DOHH2 (cell line): ENCODE measurements around the gene RUNX1.

Experiments used
- H3F3A ChIP-seq: fragments of 200-600 bp; sonication (generic), shearing (Covaris generic); 2 replicates; pipeline ENCODE4 v1.6.0; 2016; ENCODE audit warnings: antibody characterized with exemption, mild to moderate bottlenecking; ENCODE audit not compliant: control insufficient read depth, insufficient read depth
- H3K27ac ChIP-seq: fragments of 200-600 bp; sonication (generic); 2 replicates; pipeline ENCODE4 v1.5.1; 2014; ENCODE audit warnings: low read depth, mild to moderate bottlenecking, low read length, moderate library complexity
- H3K27me3 ChIP-seq: fragments of 200-600 bp; sonication (generic); 2 replicates; pipeline ENCODE4 v1.6.1; 2014; ENCODE audit warnings: mild to moderate bottlenecking, low read length, mixed read lengths; ENCODE audit not compliant: control insufficient read depth
- H3K36me3 ChIP-seq: fragments of 200-600 bp; sonication (generic); 2 replicates; pipeline ENCODE4 v1.6.1; 2014; ENCODE audit warnings: mild to moderate bottlenecking, low read length, moderate library complexity, mixed read lengths; ENCODE audit not compliant: control insufficient read depth
- H3K4me1 ChIP-seq: fragments of 200-600 bp; sonication (generic); 2 replicates; pipeline ENCODE4 v1.6.1; 2014; ENCODE audit warnings: mild to moderate bottlenecking, low read length, mixed read lengths; ENCODE audit not compliant: control insufficient read depth
- H3K4me2 ChIP-seq: fragments of 200-600 bp; sonication (generic); 2 replicates; pipeline ENCODE4 v1.6.0; 2014; ENCODE audit warnings: mild to moderate bottlenecking, low read length, moderate library complexity
- H3K4me3 ChIP-seq: fragments of 200-600 bp; sonication (generic); 2 replicates; pipeline ENCODE4 v1.5.1; 2014; ENCODE audit warnings: mild to moderate bottlenecking, low read length, mixed read lengths
- H3K79me2 ChIP-seq: fragments of 200-600 bp; sonication (generic); 2 replicates; pipeline ENCODE4 v1.6.1; 2014; ENCODE audit warnings: mild to moderate bottlenecking, low read length, mixed read lengths; ENCODE audit not compliant: control insufficient read depth
- H3K9me2 ChIP-seq: fragments of 200-600 bp; sonication (generic); replicated peaks from 2 replicates; pipeline ENCODE4 v1.6.1; 2014; ENCODE audit warnings: mild to moderate bottlenecking, low read length, mixed read lengths; ENCODE audit not compliant: control insufficient read depth
- H3K9me3 ChIP-seq: fragments of 200-600 bp; sonication (generic); 2 replicates; pipeline ENCODE4 v1.6.1; 2014; ENCODE audit warnings: antibody characterized with exemption, low read length, mixed read lengths; ENCODE audit not compliant: control insufficient read depth, insufficient read depth
- H4K20me1 ChIP-seq: fragments of 200-600 bp; sonication (generic); 2 replicates; pipeline ENCODE4 v1.6.0; 2014; ENCODE audit warnings: low read depth, mild to moderate bottlenecking, antibody characterized with exemption, low read length, moderate library complexity; ENCODE audit not compliant: control insufficient read depth, insufficient read depth
- EZH2phosphoT487 ChIP-seq: fragments of 200-600 bp; sonication (generic); IDR thresholded peaks from 2 replicates; pipeline ENCODE4 v1.6.1; 2017; ENCODE audit warnings: borderline replicate concordance, mild to moderate bottlenecking, antibody characterized with exemption, low read length, moderate library complexity, mixed read lengths
- TF ChIP-seq, protein P1 (sequence below): fragments of 200-600 bp; sonication (generic); IDR thresholded peaks from one replicate; pipeline ENCODE4 v1.5.1; 2014; ENCODE audit warnings: antibody characterized with exemption, mild to moderate bottlenecking, low read depth, low read length; ENCODE audit not compliant: poor library complexity, severe bottlenecking

Gene RUNX1

DNA sequence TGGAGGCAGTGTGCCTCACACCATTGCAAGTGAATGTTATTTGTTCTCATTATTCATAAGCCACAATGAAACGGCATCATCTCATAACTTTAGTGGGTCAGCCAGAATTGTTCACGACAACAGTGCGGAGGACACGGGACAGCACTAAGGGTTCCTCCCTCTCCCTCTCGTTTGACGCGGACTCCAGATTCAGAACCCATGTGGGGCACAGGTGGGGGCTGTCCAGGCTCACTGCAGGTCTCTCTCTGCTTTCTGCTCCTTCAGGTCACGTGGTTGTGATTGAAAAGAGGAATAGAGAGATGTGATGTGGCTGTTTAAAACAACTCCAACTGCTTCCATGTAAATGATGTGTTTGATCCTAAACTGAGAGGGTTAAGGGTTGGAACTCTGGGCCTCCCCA is 13.5 kb downstream of the RUNX1 start:
- Histone ChIP-seq H4K20me1 (peaks cover 23% of the 10 kb centered on the region), H3K27ac (no peak overlapping the region), H3K4me1 (peaks cover 86% of the 10 kb centered on the region)

GRCh38 chr21:35035116-35035515 is 14.0 kb downstream of the RUNX1 start:
- no peak for TF ChIP-seq EZH2phosphoT487
- TF ChIP-seq, protein P1, sequence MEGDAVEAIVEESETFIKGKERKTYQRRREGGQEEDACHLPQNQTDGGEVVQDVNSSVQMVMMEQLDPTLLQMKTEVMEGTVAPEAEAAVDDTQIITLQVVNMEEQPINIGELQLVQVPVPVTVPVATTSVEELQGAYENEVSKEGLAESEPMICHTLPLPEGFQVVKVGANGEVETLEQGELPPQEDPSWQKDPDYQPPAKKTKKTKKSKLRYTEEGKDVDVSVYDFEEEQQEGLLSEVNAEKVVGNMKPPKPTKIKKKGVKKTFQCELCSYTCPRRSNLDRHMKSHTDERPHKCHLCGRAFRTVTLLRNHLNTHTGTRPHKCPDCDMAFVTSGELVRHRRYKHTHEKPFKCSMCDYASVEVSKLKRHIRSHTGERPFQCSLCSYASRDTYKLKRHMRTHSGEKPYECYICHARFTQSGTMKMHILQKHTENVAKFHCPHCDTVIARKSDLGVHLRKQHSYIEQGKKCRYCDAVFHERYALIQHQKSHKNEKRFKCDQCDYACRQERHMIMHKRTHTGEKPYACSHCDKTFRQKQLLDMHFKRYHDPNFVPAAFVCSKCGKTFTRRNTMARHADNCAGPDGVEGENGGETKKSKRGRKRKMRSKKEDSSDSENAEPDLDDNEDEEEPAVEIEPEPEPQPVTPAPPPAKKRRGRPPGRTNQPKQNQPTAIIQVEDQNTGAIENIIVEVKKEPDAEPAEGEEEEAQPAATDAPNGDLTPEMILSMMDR: no peak
- H3K36me3 ChIP-seq: peaks cover 83% of the 10 kb centered on the region
- no peaks in the 10 kb centered on the region for H3K9me3 ChIP-seq
- H3K4me1 ChIP-seq: peaks cover 86% of the 10 kb centered on the region
- no peaks in the 10 kb centered on the region for H3K27me3 ChIP-seq
- H4K20me1 ChIP-seq: peaks cover 23% of the 10 kb centered on the region
- H3K27ac ChIP-seq: no peak overlapping the region
- peaks cover 100% of the 10 kb centered on the region for H3K79me2 ChIP-seq
- H3K9me2 ChIP-seq: no peaks in the 10 kb centered on the region
- no peak overlapping the region for H3K4me3 ChIP-seq
- H3K4me2 ChIP-seq: no peak overlapping the region
- peaks cover 15% of the 10 kb centered on the region; the same call in 1 of the 2 replicates for H3F3A ChIP-seq

More for the DNA sequence above, 13.5 kb downstream of the RUNX1 start:
- no peaks in the 10 kb centered on the region for H3K9me3 ChIP-seq
- H3F3A ChIP-seq: peaks cover 16% of the 10 kb centered on the region; the same call in 1 of the 2 replicates
- H3K9me2 ChIP-seq: no peaks in the 10 kb centered on the region
- H3K4me2 ChIP-seq: no peak overlapping the region; the same call in 1 of the 2 replicates
- H3K4me3 ChIP-seq: no peak overlapping the region
- TF ChIP-seq, protein P1: no peak
- TF ChIP-seq EZH2phosphoT487: no peak
- peaks cover 84% of the 10 kb centered on the region for H3K36me3 ChIP-seq
- no peaks in the 10 kb centered on the region for H3K27me3 ChIP-seq
- peaks cover 100% of the 10 kb centered on the region for H3K79me2 ChIP-seq

DNA sequence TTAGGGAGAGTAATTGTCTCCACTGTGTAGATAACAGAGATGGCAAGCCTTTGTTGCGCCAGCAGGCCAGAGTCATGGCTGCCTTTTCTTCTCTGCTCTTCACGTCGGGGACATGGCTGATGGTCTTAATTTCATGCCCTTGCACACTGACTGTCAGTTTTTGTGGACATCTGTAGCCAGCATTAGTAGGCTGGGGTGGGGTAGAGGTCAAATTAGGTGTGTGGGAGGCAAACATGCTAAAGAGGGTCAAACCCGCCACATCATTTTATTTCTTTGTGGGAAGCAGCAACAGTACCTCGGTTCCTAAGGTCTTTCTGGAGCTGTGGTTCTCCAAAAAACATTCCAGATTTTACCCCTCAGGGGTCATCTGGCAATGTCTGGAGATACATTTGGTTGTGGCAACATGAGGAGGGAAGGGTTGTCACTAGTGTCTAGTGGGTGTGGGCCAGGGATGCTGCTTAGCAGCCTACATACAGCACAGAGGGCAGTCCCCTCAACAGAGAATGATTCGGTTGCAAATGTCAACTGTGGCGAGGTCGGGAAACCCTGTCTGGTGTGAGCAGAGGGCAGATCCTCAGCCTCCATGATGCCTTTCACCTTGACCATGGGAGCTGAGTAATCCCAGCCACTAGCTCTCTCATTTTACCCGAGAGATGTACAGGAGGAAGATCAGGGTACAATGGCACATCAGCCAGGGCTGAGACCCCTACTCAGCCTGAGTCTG is 14.7 kb downstream of the RUNX1 start:
- TF ChIP-seq, protein P1: no peak
- no peak for TF ChIP-seq EZH2phosphoT487
- H3K4me2 ChIP-seq: no peak overlapping the region
- no peaks in the 10 kb centered on the region for H3K9me2 ChIP-seq
- no peak overlapping the region for H3K4me3 ChIP-seq
- H3F3A ChIP-seq: peaks cover 10% of the 10 kb centered on the region; the same call in 1 of the 2 replicates
- peaks cover 86% of the 10 kb centered on the region for H3K4me1 ChIP-seq
- H3K27me3 ChIP-seq: no peaks in the 10 kb centered on the region
- no peaks in the 10 kb centered on the region for H3K9me3 ChIP-seq
- peaks cover 23% of the 10 kb centered on the region for H4K20me1 ChIP-seq
- peaks cover 82% of the 10 kb centered on the region for H3K36me3 ChIP-seq
- H3K27ac ChIP-seq: no peak overlapping the region
- H3K79me2 ChIP-seq: peaks cover 100% of the 10 kb centered on the region
